PC-9 (cell line): ENCODE data around the gene SIK3.

Experiments used
- CTCF ChIP-seq: fragments of 200-600 bp; sonication (generic); conservative IDR thresholded peaks from 2 replicates; pipeline ENCODE4 v1.6.1; 2017; ENCODE audit warnings: mixed run types, antibody characterized with exemption, mild to moderate bottlenecking, moderate library complexity
- EZH2 ChIP-seq: fragments of 200-600 bp; sonication (generic); IDR thresholded peaks from 2 replicates; pipeline ENCODE4 v1.8.0; 2017; ENCODE audit warnings: antibody characterized with exemption, low read depth

- TF ChIP-seq CTCF: no peak
- no peak for TF ChIP-seq EZH2
These were observed 25.4 kb downstream of the SIK3 start for GRCh38 chr11:117072517-117073461.
